ENCODE results near the gene KCTD3.

KCTD3 gene

DNA sequence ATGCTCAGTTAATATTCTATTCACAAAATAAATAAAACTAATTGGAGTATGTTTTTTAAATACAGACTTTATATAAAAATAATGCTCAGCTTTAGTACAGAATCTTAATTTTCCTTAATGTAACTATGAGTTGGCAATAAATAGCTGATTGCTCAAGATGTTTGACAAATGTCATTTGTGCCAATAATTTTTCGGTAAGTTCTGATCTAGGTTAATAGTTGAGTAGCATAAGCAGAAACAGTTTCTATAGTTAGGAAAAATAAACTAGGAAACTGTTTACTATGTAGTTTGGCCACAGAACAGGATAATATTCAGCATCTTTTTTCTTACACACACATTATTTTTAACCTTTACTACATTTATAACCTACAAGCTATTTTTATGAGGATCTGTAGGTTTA lies 40.3 kb downstream of the KCTD3 start:
- no peak for TF ChIP-seq FOXA1 (IDR thresholded peaks at IDR 0.05)
- TF ChIP-seq NFRKB (IDR thresholded peaks at IDR 0.05): no peak
- TF ChIP-seq SUZ12 (IDR thresholded peaks at IDR 0.05): no peak
- no peak for TF ChIP-seq FOXM1 (IDR thresholded peaks at IDR 0.05; ENCODE audit: borderline replicate concordance)
- no peak for TF ChIP-seq ELF4 (IDR thresholded peaks at IDR 0.05)
- no peak for TF ChIP-seq L3MBTL2 (conservative IDR thresholded peaks at IDR 0.05)
- no peak for TF ChIP-seq CTBP1 (IDR thresholded peaks at IDR 0.05; ENCODE audit: borderline replicate concordance)
- no peak for TF ChIP-seq ARNT (IDR thresholded peaks at IDR 0.05)
- TF ChIP-seq BHLHE40 (IDR thresholded peaks at IDR 0.05; ENCODE audit: borderline replicate concordance): no peak
- TF ChIP-seq, protein P1, sequence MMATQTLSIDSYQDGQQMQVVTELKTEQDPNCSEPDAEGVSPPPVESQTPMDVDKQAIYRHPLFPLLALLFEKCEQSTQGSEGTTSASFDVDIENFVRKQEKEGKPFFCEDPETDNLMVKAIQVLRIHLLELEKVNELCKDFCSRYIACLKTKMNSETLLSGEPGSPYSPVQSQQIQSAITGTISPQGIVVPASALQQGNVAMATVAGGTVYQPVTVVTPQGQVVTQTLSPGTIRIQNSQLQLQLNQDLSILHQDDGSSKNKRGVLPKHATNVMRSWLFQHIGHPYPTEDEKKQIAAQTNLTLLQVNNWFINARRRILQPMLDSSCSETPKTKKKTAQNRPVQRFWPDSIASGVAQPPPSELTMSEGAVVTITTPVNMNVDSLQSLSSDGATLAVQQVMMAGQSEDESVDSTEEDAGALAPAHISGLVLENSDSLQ (IDR thresholded peaks at IDR 0.05): no peak
- TF ChIP-seq SP1 (IDR thresholded peaks at IDR 0.05): no peak
- no peak for TF ChIP-seq HDGF (IDR thresholded peaks at IDR 0.05; ENCODE audit: borderline replicate concordance)
- TF ChIP-seq TARDBP (IDR thresholded peaks at IDR 0.05): no peak
- no peak for TF ChIP-seq LEF1 (IDR thresholded peaks at IDR 0.05; ENCODE audit: borderline replicate concordance)
- no peak for TF ChIP-seq ZNF384 (IDR thresholded peaks at IDR 0.05)
- CTCF ChIA-PET: no interaction called here
- POLR2A ChIA-PET: no interaction called here
- no peak for DNase-seq (ENCODE audit: extremely low spot score)

DNA sequence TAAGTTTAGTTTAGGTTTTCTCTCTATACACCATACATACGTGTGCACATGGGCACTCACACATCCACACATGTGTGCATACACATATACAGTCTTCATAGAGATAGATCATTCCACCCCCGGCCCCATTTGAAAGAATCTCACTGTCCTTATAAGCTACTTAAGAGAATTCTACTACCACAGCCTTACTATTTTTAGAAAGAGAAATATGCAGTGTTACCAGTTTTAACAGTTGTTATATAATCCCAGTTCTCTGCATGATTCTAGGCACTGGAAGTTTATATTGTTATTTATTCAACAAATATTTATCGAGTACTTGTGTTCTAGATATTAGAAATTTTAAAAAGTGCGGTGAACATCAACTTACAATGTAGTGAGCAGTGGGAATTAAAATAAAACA lies 41.5 kb downstream of the KCTD3 start:
- no peak for DNase-seq (ENCODE audit: extremely low spot score)
- ChIA-PET POLR2A (no interaction called here), CTCF (no interaction called here)
- no peak for TF ChIP-seq NFRKB (IDR thresholded peaks at IDR 0.05)
- no peak for TF ChIP-seq FOXA1 (IDR thresholded peaks at IDR 0.05)
- TF ChIP-seq ZNF384 (IDR thresholded peaks at IDR 0.05): no peak
- no peak for TF ChIP-seq SP1 (IDR thresholded peaks at IDR 0.05)

DNA sequence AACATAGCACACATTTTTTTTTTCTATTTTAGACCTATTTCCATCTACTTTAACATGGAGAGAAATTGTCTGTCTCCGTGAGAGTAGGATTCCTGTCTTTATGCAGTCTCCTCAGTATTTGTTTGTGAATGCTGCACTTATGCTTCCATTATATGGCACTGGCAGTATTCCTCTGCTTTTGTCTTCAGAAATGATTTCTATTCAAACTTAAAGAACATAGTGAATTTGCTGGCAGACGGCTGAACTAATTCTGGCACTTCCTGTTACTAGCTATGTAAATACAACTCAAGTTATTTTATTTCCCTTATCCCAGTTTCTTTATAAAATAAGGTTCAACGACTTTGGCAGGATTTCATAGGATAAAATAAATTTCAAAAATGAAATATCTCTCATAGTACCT lies 45.3 kb downstream of the KCTD3 start:
- no peak for DNase-seq (ENCODE audit: extremely low spot score)
- POLR2A ChIA-PET: no interaction called here
- no peak for TF ChIP-seq CTBP1 (IDR thresholded peaks at IDR 0.05; ENCODE audit: borderline replicate concordance)
- no peak for TF ChIP-seq FOXM1 (IDR thresholded peaks at IDR 0.05; ENCODE audit: borderline replicate concordance)
- TF ChIP-seq ARNT (IDR thresholded peaks at IDR 0.05): no peak
- no peak for TF ChIP-seq FOXA1 (IDR thresholded peaks at IDR 0.05)
- CTCF ChIA-PET: no interaction called here

DNA sequence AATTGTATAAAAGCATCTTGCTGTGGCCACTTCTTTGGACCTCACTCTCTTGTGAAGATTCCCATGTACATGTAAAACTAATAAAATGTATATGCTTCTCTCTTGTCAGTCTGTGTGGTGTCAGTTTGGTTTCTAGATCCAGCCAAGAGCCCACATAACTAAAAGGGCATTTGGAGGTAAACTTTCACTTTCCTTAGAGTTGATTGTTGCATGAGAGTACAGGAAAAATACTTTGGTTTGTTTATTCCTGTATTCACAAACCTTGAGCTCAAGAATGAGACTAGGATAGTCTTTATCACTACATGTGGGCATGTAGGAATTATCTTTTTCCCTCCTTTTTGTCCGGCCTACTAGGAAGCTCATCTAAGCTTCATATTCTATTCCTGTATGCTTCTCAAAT lies 50.9 kb downstream of the KCTD3 start:
- POLR2A ChIA-PET: no interaction called here
- TF ChIP-seq LEF1 (IDR thresholded peaks at IDR 0.05; ENCODE audit: borderline replicate concordance): no peak
- no peak for TF ChIP-seq BHLHE40 (IDR thresholded peaks at IDR 0.05; ENCODE audit: borderline replicate concordance)
- TF ChIP-seq FOXK2 (IDR thresholded peaks at IDR 0.05): no peak
- no peak for TF ChIP-seq SP1 (IDR thresholded peaks at IDR 0.05)
- no peak for TF ChIP-seq ELF4 (IDR thresholded peaks at IDR 0.05)
- TF ChIP-seq FOXA1 (IDR thresholded peaks at IDR 0.05): no peak
- no peak for TF ChIP-seq L3MBTL2 (conservative IDR thresholded peaks at IDR 0.05)
- TF ChIP-seq, protein P1 (IDR thresholded peaks at IDR 0.05): no peak
- no peak for TF ChIP-seq CTBP1 (IDR thresholded peaks at IDR 0.05; ENCODE audit: borderline replicate concordance)
- TF ChIP-seq ZNF384 (IDR thresholded peaks at IDR 0.05): no peak
- no peak for TF ChIP-seq TARDBP (IDR thresholded peaks at IDR 0.05)
- TF ChIP-seq HDGF (IDR thresholded peaks at IDR 0.05; ENCODE audit: borderline replicate concordance): no peak
- TF ChIP-seq ARNT (IDR thresholded peaks at IDR 0.05): no peak
- TF ChIP-seq NFRKB (IDR thresholded peaks at IDR 0.05): no peak
- no peak for TF ChIP-seq SUZ12 (IDR thresholded peaks at IDR 0.05)
- no peak for TF ChIP-seq FOXM1 (IDR thresholded peaks at IDR 0.05; ENCODE audit: borderline replicate concordance)
- no peak for DNase-seq (ENCODE audit: extremely low spot score)
- CTCF ChIA-PET: interaction anchor here (0.9 kb wide), 1 partner anchor 90 kb away, joined by 3 read pairs; no protein-coding TSS in a partner anchor

DNA sequence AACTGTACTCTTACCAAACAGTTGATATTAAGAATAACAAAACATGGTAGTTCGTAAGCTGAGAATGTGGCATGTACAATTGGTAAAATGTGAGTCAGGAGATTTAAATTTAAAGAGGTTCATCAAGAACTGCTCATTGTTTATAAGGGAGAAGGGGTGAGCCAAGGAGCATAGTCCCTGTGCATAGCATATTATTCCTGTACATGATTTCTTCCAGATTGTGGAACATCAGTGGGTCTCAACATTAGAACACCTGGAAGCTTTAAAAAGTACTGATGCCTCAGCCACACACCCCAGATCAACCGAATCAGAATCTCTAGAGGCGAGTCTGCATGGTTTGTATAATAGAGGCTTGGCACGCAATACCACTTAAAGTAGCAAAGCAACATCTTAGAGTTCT lies 56.1 kb downstream of the KCTD3 start:
- POLR2A ChIA-PET: no interaction called here
- no peak for DNase-seq (ENCODE audit: extremely low spot score)
- TF ChIP-seq HDGF (IDR thresholded peaks at IDR 0.05; ENCODE audit: borderline replicate concordance) (no peak), ELF4 (IDR thresholded peaks at IDR 0.05) (no peak), LEF1 (IDR thresholded peaks at IDR 0.05; ENCODE audit: borderline replicate concordance) (no peak), L3MBTL2 (conservative IDR thresholded peaks at IDR 0.05) (no peak), FOXM1 (IDR thresholded peaks at IDR 0.05; ENCODE audit: borderline replicate concordance) (no peak), ZNF384 (IDR thresholded peaks at IDR 0.05) (no peak), CTBP1 (IDR thresholded peaks at IDR 0.05; ENCODE audit: borderline replicate concordance) (no peak), TARDBP (IDR thresholded peaks at IDR 0.05) (no peak), SP1 (IDR thresholded peaks at IDR 0.05) (no peak), BHLHE40 (IDR thresholded peaks at IDR 0.05; ENCODE audit: borderline replicate concordance) (no peak), NFRKB (IDR thresholded peaks at IDR 0.05) (no peak), FOXK2 (IDR thresholded peaks at IDR 0.05) (no peak), FOXA1 (IDR thresholded peaks at IDR 0.05) (no peak)
- TF ChIP-seq, protein P1 (IDR thresholded peaks at IDR 0.05): no peak
- CTCF ChIA-PET: no interaction called here

DNA sequence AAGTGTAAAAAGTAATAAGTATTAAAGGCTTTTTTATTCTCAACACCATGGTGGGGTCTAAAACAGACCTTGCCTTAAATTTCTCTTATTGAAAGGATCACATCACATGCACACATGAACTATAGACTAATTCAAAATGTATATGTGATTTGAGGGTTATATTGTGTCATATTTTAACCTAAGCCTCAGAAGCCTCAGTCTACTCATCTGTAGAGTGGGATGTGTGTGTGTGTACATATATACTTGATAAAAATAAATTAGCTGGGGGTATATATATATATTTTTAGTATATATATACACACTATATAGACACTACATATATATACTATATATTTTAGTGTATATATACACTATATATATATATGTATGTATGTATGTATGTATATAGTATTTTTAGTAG lies 58.8 kb downstream of the KCTD3 start:
- ChIA-PET CTCF (no interaction called here), POLR2A (no interaction called here)
- no peak for DNase-seq (ENCODE audit: extremely low spot score)
- TF ChIP-seq LEF1 (IDR thresholded peaks at IDR 0.05; ENCODE audit: borderline replicate concordance) (no peak), TARDBP (IDR thresholded peaks at IDR 0.05) (no peak), SP1 (IDR thresholded peaks at IDR 0.05) (no peak), FOXM1 (IDR thresholded peaks at IDR 0.05; ENCODE audit: borderline replicate concordance) (no peak), CTBP1 (IDR thresholded peaks at IDR 0.05; ENCODE audit: borderline replicate concordance) (no peak), ZNF384 (IDR thresholded peaks at IDR 0.05) (no peak), ELF4 (IDR thresholded peaks at IDR 0.05) (no peak), FOXA1 (IDR thresholded peaks at IDR 0.05) (no peak), BHLHE40 (IDR thresholded peaks at IDR 0.05; ENCODE audit: borderline replicate concordance) (no peak), SUZ12 (IDR thresholded peaks at IDR 0.05) (no peak), FOXK2 (IDR thresholded peaks at IDR 0.05) (no peak), NFRKB (IDR thresholded peaks at IDR 0.05) (no peak), HDGF (IDR thresholded peaks at IDR 0.05; ENCODE audit: borderline replicate concordance) (no peak), L3MBTL2 (conservative IDR thresholded peaks at IDR 0.05) (no peak), ARNT (IDR thresholded peaks at IDR 0.05) (no peak)
- TF ChIP-seq, protein P1 (IDR thresholded peaks at IDR 0.05): no peak
